GM23248 (cell line): ENCODE measurements around the gene GALNT2. TPM values are rescaled to one million over a fixed set of nuclear protein-coding genes. Genes with fewer than 3 reads are reported as not detected.

Source experiments
- DNase-seq: peaks from one replicate; pipeline ENCODE4 v3.0.0-alpha.2; 2015
- H2AFZ ChIP-seq: fragments of 200-600 bp; sonication (generic); 2 replicates; pipeline ENCODE4 v1.6.1; 2016; ENCODE audit warnings: antibody characterized with exemption
- H3F3A ChIP-seq: fragments of 200-600 bp; sonication (generic); 2 replicates; pipeline ENCODE4 v1.6.1; 2016; ENCODE audit warnings: mild to moderate bottlenecking, antibody characterized with exemption, mixed run types; ENCODE audit not compliant: insufficient read depth
- H3K27ac ChIP-seq: fragments of 200-600 bp; sonication (generic); 2 replicates; pipeline ENCODE4 v1.5.1; 2016; ENCODE audit warnings: mild to moderate bottlenecking
- H3K27me3 ChIP-seq: fragments of 200-600 bp; sonication (generic); replicated peaks from 2 replicates; pipeline ENCODE4 v1.6.1; 2016; ENCODE audit warnings: mild to moderate bottlenecking; ENCODE audit not compliant: insufficient read depth
- H3K36me3 ChIP-seq: fragments of 200-600 bp; sonication (generic); 2 replicates; pipeline ENCODE4 v1.6.1; 2016; ENCODE audit warnings: low read depth, mild to moderate bottlenecking
- H3K4me1 ChIP-seq: fragments of 200-600 bp; sonication (generic); 2 replicates; pipeline ENCODE4 v1.6.1; 2016; ENCODE audit warnings: mild to moderate bottlenecking; ENCODE audit not compliant: insufficient read depth
- H3K4me2 ChIP-seq: fragments of 200-600 bp; sonication (generic); one replicate; pipeline ENCODE4 v1.6.1; 2016; ENCODE audit warnings: mild to moderate bottlenecking; ENCODE audit not compliant: unreplicated experiment
- H3K4me3 ChIP-seq: fragments of 200-600 bp; sonication (generic); 2 replicates; pipeline ENCODE4 v1.5.1; 2016; ENCODE audit warnings: mild to moderate bottlenecking
- H3K79me2 ChIP-seq: fragments of 200-600 bp; sonication (generic); 2 replicates; pipeline ENCODE4 v1.6.1; 2016; ENCODE audit warnings: mild to moderate bottlenecking; ENCODE audit not compliant: insufficient read depth
- H3K9ac ChIP-seq: fragments of 200-600 bp; sonication (generic); 2 replicates; pipeline ENCODE4 v1.6.1; 2016; ENCODE audit warnings: mild to moderate bottlenecking
- H3K9me2 ChIP-seq: fragments of 200-600 bp; sonication (generic); 2 replicates; pipeline ENCODE4 v1.6.1; 2016; ENCODE audit warnings: mixed run types, mild to moderate bottlenecking, moderate library complexity; ENCODE audit not compliant: insufficient read depth
- H3K9me3 ChIP-seq: fragments of 200-600 bp; sonication (generic); one replicate; pipeline ENCODE4 v1.6.1; 2017; ENCODE audit warnings: low read depth
- H4K20me1 ChIP-seq: fragments of 200-600 bp; sonication (generic); 2 replicates; pipeline ENCODE4 v1.6.0; 2016; ENCODE audit not compliant: insufficient read depth
- EZH2 ChIP-seq: fragments of 200-600 bp; sonication (generic); IDR thresholded peaks from 2 replicates; pipeline ENCODE4 v1.6.1; 2018; ENCODE audit warnings: antibody characterized with exemption, mild to moderate bottlenecking; ENCODE audit not compliant: insufficient read depth, poor library complexity, severe bottlenecking
- EZH2phosphoT487 ChIP-seq: fragments of 200-600 bp; sonication (generic); IDR thresholded peaks from 2 replicates; pipeline ENCODE4 v1.6.1; 2018; ENCODE audit warnings: antibody characterized with exemption, moderate library complexity, mild to moderate bottlenecking, low read depth; ENCODE audit not compliant: insufficient read depth
- WGBS, 2 experiments: methylation state at CpG; one replicate each; pipeline ENCODE4 v1.1.6; 2015 to 2017; ENCODE audit warnings: low lambda C conversion rate in 2 of 2, low coverage in 1 of 2; ENCODE audit errors: missing lambda C conversion rate in 2 of 2; 5-methylcytosine and 5-hydroxymethylcytosine counted together
- in situ Hi-C: fragments of 300-500 bp; cut with MboI; formaldehyde crosslinking; loops from 2 replicates; pipeline ENCODE4 v1.15.0; 2020
- polyA plus RNA-seq: library from polyadenylated mRNA; unstranded; fragments of >200 nt; fragmentation: Nextera tagmentation; extraction: Ambion mirVana; gene quantifications from 2 replicates; pipeline ENCODE4 v1.2.1, GENCODE V29; 2016
- total RNA-seq: library from RNA; depleted of rRNA; stranded (reverse); fragments of >200 nt; shearing (Covaris generic); gene quantifications from 2 replicates; pipeline ENCODE4 v1.2.3, GENCODE V29; 2014

Gene GALNT2
- total and polyA plus RNA-seq, 2 experiments from 2014 or later = 111 to 124 TPM

DNA sequence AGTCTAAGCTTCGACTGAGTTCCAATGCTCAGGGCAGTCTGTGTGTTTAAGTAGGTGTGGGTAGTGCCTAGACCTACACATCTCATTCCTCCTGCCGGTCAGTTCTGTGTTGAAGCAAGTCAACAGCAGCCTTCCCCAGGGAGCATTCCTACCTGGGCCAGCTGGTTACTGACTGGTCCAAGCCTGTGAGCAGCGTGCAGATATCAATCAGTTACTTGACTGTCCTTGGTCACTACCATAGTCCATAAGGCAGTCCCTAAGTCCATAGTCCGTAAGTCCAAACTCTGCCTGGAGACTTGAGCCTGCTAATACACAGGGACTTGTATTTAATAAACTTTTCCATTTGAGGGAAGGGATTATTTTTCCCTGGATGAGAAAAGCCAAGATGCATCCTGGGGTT lies 187.2 kb downstream of the GALNT2 start:
- no peak for TF ChIP-seq EZH2
- no peak for TF ChIP-seq EZH2phosphoT487
- WGBS, 2 experiments = 96 to 99% methylated on average over 4 of the region's 4 CpGs
- no peak overlapping the region for H3K27ac ChIP-seq

GRCh38 chr1:230255116-230255515 lies 188.1 kb downstream of the GALNT2 start:
- Histone ChIP-seq H3K36me3 (peaks cover 11% of the 10 kb centered on the region), H3K9ac (no peak overlapping the region), H3K4me2 (no peak overlapping the region), H3K9me2 (no peaks in the 10 kb centered on the region), H2AFZ (no peak overlapping the region), H3K4me1 (no peaks in the 10 kb centered on the region), H3K79me2 (0 out of 2 replicates have a peak, but pooled peaks cover 13% of the 10 kb centered on the region), H4K20me1 (no peaks in the 10 kb centered on the region), H3K4me3 (no peak overlapping the region), H3K9me3 (no peaks in the 10 kb centered on the region), H3K27ac (no peak overlapping the region), H3K27me3 (no peaks in the 10 kb centered on the region), H3F3A (no peaks in the 10 kb centered on the region)
- 98 to 100% methylated on average over 15 of the region's 15 CpGs for WGBS, 2 experiments
- in situ Hi-C loops = no loop called here
- TF ChIP-seq EZH2 (no peak), EZH2phosphoT487 (no peak)
- DNase-seq = no peak

More for the DNA sequence above, 187.2 kb downstream of the GALNT2 start:
- Histone ChIP-seq H3K27me3 (no peaks in the 10 kb centered on the region), H3K36me3 (peaks cover 11% of the 10 kb centered on the region), H3K4me1 (no peaks in the 10 kb centered on the region), H4K20me1 (no peaks in the 10 kb centered on the region), H2AFZ (no peak overlapping the region), H3K9me2 (no peaks in the 10 kb centered on the region), H3F3A (no peaks in the 10 kb centered on the region), H3K4me2 (no peak overlapping the region), H3K4me3 (no peak overlapping the region), H3K9me3 (no peaks in the 10 kb centered on the region), H3K79me2 (0 out of 2 replicates have a peak, but pooled peaks cover 13% of the 10 kb centered on the region), H3K9ac (no peak overlapping the region)
- in situ Hi-C loops = no loop called here
- DNase-seq = no peak

DNA sequence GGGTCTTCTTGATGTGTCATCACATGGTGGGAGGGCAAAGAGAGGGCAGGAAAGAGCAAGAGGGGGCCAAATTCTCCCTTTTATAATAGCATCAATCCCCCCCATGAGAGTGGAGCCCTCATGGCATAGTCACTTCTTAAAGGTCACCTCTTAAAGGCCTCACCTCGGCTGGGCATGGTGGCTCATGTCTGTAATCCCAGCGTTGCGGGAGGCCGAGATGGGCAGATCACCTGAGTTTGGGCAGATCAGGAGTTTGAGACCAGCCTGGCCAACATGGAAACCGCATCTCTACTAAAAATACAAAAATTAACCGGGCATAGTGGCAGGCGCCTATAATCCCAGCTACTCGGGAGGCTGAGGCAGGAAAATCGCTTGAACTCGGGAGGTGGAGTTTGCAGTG lies 189.0 kb downstream of the GALNT2 start:
- no peaks in the 10 kb centered on the region for H4K20me1 ChIP-seq
- in situ Hi-C loops = no loop called here
- H3K36me3 ChIP-seq = peaks cover 11% of the 10 kb centered on the region
- H3K4me2 ChIP-seq = no peak overlapping the region
- no peaks in the 10 kb centered on the region for H3K27me3 ChIP-seq
- no peaks in the 10 kb centered on the region for H3K9me3 ChIP-seq
- H3K27ac ChIP-seq = no peak overlapping the region
- 95 to 97% methylated on average over 10 of the region's 10 CpGs for WGBS, 2 experiments
- no peak overlapping the region for H3K4me3 ChIP-seq
- TF ChIP-seq EZH2phosphoT487 (no peak), EZH2 (no peak)
- H3F3A ChIP-seq = no peaks in the 10 kb centered on the region
- DNase-seq = no peak
- H3K9me2 ChIP-seq = no peaks in the 10 kb centered on the region
- 0 out of 2 replicates have a peak, but pooled peaks cover 7% of the 10 kb centered on the region for H3K79me2 ChIP-seq
- no peak overlapping the region for H2AFZ ChIP-seq
- no peaks in the 10 kb centered on the region for H3K4me1 ChIP-seq
- H3K9ac ChIP-seq = no peak overlapping the region

DNA sequence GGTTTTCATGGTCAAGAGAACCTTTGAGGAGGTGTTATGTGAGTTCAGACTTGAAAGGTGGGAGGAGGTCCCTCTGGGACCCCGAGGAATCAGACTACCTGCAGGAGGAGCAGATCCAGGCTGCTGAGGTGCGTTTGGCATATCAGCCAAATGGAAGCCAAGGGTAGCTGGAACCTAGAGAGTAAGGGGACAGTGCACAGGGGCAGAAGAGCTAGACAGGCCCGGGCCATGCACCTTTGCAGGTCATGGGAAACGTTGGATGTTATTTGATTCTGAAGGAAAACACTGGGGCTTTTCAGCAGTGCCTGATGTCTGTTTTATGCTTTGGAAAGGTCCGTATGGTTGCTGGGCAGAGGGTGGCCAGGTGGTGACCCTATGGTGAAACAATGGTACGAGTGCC lies 189.9 kb downstream of the GALNT2 start:
- WGBS, 2 experiments = 96 to 97% methylated on average over 6 of the region's 6 CpGs
- TF ChIP-seq EZH2phosphoT487 (no peak), EZH2 (no peak)
- in situ Hi-C loops = no loop called here

GRCh38 chr1:230259621-230260020 lies 192.6 kb downstream of the GALNT2 start:
- peaks cover 13% of the 10 kb centered on the region for H3K36me3 ChIP-seq
- H3F3A ChIP-seq = no peaks in the 10 kb centered on the region
- no peaks in the 10 kb centered on the region for H3K79me2 ChIP-seq
- no peak overlapping the region for H2AFZ ChIP-seq
- 82% methylated on average over 3 of the region's 3 CpGs for WGBS, 2 experiments
- no peaks in the 10 kb centered on the region for H3K9me3 ChIP-seq
- TF ChIP-seq EZH2phosphoT487 (no peak), EZH2 (no peak)
- H3K4me2 ChIP-seq = no peak overlapping the region
- in situ Hi-C loops = no loop called here
- no peak overlapping the region for H3K4me3 ChIP-seq
- no peak overlapping the region for H3K27ac ChIP-seq
- H3K9ac ChIP-seq = no peak overlapping the region
- H4K20me1 ChIP-seq = no peaks in the 10 kb centered on the region
- no peaks in the 10 kb centered on the region for H3K4me1 ChIP-seq
- no peak for DNase-seq
- no peaks in the 10 kb centered on the region for H3K27me3 ChIP-seq
- no peaks in the 10 kb centered on the region for H3K9me2 ChIP-seq

More for the DNA sequence above, 189.9 kb downstream of the GALNT2 start:
- H3K9ac ChIP-seq = no peak overlapping the region
- H3K36me3 ChIP-seq = peaks cover 11% of the 10 kb centered on the region
- H3K9me3 ChIP-seq = no peaks in the 10 kb centered on the region
- H3K4me2 ChIP-seq = no peak overlapping the region
- H3K79me2 ChIP-seq = no peaks in the 10 kb centered on the region
- no peak for DNase-seq
- no peaks in the 10 kb centered on the region for H3K4me1 ChIP-seq
- H3F3A ChIP-seq = no peaks in the 10 kb centered on the region
- H3K27me3 ChIP-seq = no peaks in the 10 kb centered on the region
- H2AFZ ChIP-seq = no peak overlapping the region
- no peaks in the 10 kb centered on the region for H4K20me1 ChIP-seq
- no peaks in the 10 kb centered on the region for H3K9me2 ChIP-seq
- H3K27ac ChIP-seq = no peak overlapping the region
- no peak overlapping the region for H3K4me3 ChIP-seq
